Inflammatory macrophage treated with lipopolysaccharide for 4 hours (primary cell): ENCODE data around the gene UTY.
"Not testable (repeated sequence)": the region's sequence is repeated elsewhere in the genome, so short reads cannot be mapped to it uniquely, and the experiment has no call there.

ENCODE experiments used
- DNase-seq: peaks from one replicate; pipeline ENCODE4 v3.0.0-alpha.2; 2020

UTY gene

GRCh38 chrY:13296176-13296890, 183.5 kb downstream of the UTY start:
- DNase-seq, result no peak

- no peak for DNase-seq
These were observed 184.8 kb downstream of the UTY start for GRCh38 chrY:13295026-13295425.

GRCh38 chrY:13291199-13291598, 188.6 kb downstream of the UTY start:
- DNase-seq, result no peak

GRCh38 chrY:13282151-13283054, 197.4 kb downstream of the UTY start:
- not testable (repeated sequence) for DNase-seq

GRCh38 chrY:13279561-13279960, 200.3 kb downstream of the UTY start:
- DNase-seq, result no peak

GRCh38 chrY:13271706-13272105, 208.1 kb downstream of the UTY start:
- DNase-seq, result no peak

- DNase-seq, result not testable (repeated sequence)
These were observed 225.8 kb downstream of the UTY start for GRCh38 chrY:13253941-13254440.

GRCh38 chrY:13250421-13250820, 229.4 kb downstream of the UTY start:
- DNase-seq, result no peak

- DNase-seq, result no peak
These were observed 236.1 kb downstream of the UTY start for GRCh38 chrY:13243716-13244115.

GRCh38 chrY:13233901-13234300, 245.9 kb downstream of the UTY start:
- DNase-seq, result peak; percentile 55

- DNase-seq, result no peak
These were observed 246.7 kb downstream of the UTY start for GRCh38 chrY:13233118-13233517.

- no peak for DNase-seq
These were observed 252.4 kb downstream of the UTY start for GRCh38 chrY:13227354-13227953.

GRCh38 chrY:13210961-13211646, 268.7 kb downstream of the UTY start:
- DNase-seq, result no peak

- no peak for DNase-seq
These were observed 274.6 kb downstream of the UTY start for GRCh38 chrY:13205214-13205613.
